Stimulated activated CD8-positive, alpha-beta memory T cell treated with anti-CD3 and anti-CD28 coated beads, Interleukin-12 subunit alpha, Interleukin-12 subunit beta, amount 100 ng/mL, for 24 hours (primary cell): ENCODE results near the gene MRC2.
"Not testable (repeated sequence)": the region's sequence is repeated elsewhere in the genome, so short reads cannot be mapped to it uniquely, and the experiment has no call there.

ENCODE experiments used
- DNase-seq: peaks from one replicate; pipeline ENCODE4 v3.0.0-alpha.2; 2020; ENCODE audit errors: extremely low read depth

MRC2 gene

GRCh38 chr17:62676952-62677596 lies 49.6 kb downstream of the MRC2 start:
- DNase-seq: no peak

- DNase-seq: no peak
Measured at GRCh38 chr17:62678214-62678919, 50.9 kb downstream of the MRC2 start.

GRCh38 chr17:62679866-62680377 lies 52.5 kb downstream of the MRC2 start:
- no peak for DNase-seq

- DNase-seq: no peak
Measured at GRCh38 chr17:62680541-62681052, 53.1 kb downstream of the MRC2 start.

- DNase-seq: no peak
Measured at GRCh38 chr17:62681061-62681938, 53.8 kb downstream of the MRC2 start.

GRCh38 chr17:62681939-62682381 lies 54.5 kb downstream of the MRC2 start:
- no peak for DNase-seq

GRCh38 chr17:62684179-62684578 lies 56.7 kb downstream of the MRC2 start:
- no peak for DNase-seq

- no peak for DNase-seq
Measured at GRCh38 chr17:62687997-62688396, 60.5 kb downstream of the MRC2 start.

- DNase-seq: no peak
Measured at GRCh38 chr17:62688398-62689160, 61.1 kb downstream of the MRC2 start.

GRCh38 chr17:62689441-62690167 lies 62.1 kb downstream of the MRC2 start:
- no peak for DNase-seq

- no peak for DNase-seq
Measured at GRCh38 chr17:62690168-62690897, 62.9 kb downstream of the MRC2 start.

GRCh38 chr17:62691589-62691915 lies 64.1 kb downstream of the MRC2 start:
- DNase-seq: not testable (repeated sequence)

- DNase-seq: no peak
Measured at GRCh38 chr17:62692159-62692651, 64.7 kb downstream of the MRC2 start.

GRCh38 chr17:62692721-62693431 lies 65.4 kb downstream of the MRC2 start:
- no peak for DNase-seq

- no peak for DNase-seq
Measured at GRCh38 chr17:62693616-62694409, 66.3 kb downstream of the MRC2 start.

- not testable (repeated sequence) for DNase-seq
Measured at GRCh38 chr17:62695093-62695738, 67.7 kb downstream of the MRC2 start.

- DNase-seq: no peak
Measured at GRCh38 chr17:62696256-62696655, 68.8 kb downstream of the MRC2 start.
